Osteoblast (primary cell): Measurements from ENCODE around the gene FGF11. TPM values are rescaled to one million over a fixed set of nuclear protein-coding genes. Genes with fewer than 3 reads are reported as not detected.

ENCODE experiments used
- DNase-seq: peaks from one replicate; pipeline ENCODE4 v3.0.0; 2011; ENCODE audit warnings: low spot score, mixed read lengths; ENCODE audit not compliant: insufficient read length; ENCODE audit errors: missing footprints
- H2AFZ ChIP-seq: 2 replicates; pipeline ENCODE4 v1.6.0; 2011; ENCODE audit warnings: mild to moderate bottlenecking, low read length
- H3K27ac ChIP-seq: 2 replicates; pipeline ENCODE4 v1.5.1; 2011; ENCODE audit warnings: mild to moderate bottlenecking, low read depth, low read length, moderate library complexity
- H3K27me3 ChIP-seq: 2 replicates; pipeline ENCODE4 v1.6.0; 2012; ENCODE audit warnings: mild to moderate bottlenecking, control low read depth, inconsistent platforms, low read length, moderate library complexity; ENCODE audit not compliant: insufficient read depth
- H3K36me3 ChIP-seq: 2 replicates; pipeline ENCODE4 v1.5.1; 2011; ENCODE audit warnings: mild to moderate bottlenecking, low read length, control low read depth, moderate library complexity; ENCODE audit not compliant: insufficient read depth
- H3K4me1 ChIP-seq: 2 replicates; pipeline ENCODE4 v1.5.1; 2011; ENCODE audit warnings: mild to moderate bottlenecking, low read length, control low read depth, moderate library complexity; ENCODE audit not compliant: insufficient read depth
- H3K4me2 ChIP-seq: 2 replicates; pipeline ENCODE4 v1.6.0; 2011; ENCODE audit warnings: mild to moderate bottlenecking, low read length; ENCODE audit not compliant: insufficient read depth
- H3K4me3 ChIP-seq: fragments of 200-600 bp; sonication (generic); 3 replicates; pipeline ENCODE4 v1.5.1; 2012; ENCODE audit warnings: mild to moderate bottlenecking, low read length, inconsistent platforms; ENCODE audit not compliant: insufficient read depth
- H3K79me2 ChIP-seq: 2 replicates; pipeline ENCODE4 v1.6.0; 2012; ENCODE audit warnings: mild to moderate bottlenecking, low read length, control low read depth, inconsistent platforms; ENCODE audit not compliant: insufficient read depth
- H3K9me3 ChIP-seq: 2 replicates; pipeline ENCODE4 v1.5.1; 2011; ENCODE audit warnings: low read depth, low read length, control low read depth
- H4K20me1 ChIP-seq: 2 replicates; pipeline ENCODE4 v1.6.0; 2012; ENCODE audit warnings: mild to moderate bottlenecking, low read length, control low read depth; ENCODE audit not compliant: insufficient read depth
- CTCF ChIP-seq: IDR thresholded peaks from 2 replicates; pipeline ENCODE4 v1.5.1; 2011; ENCODE audit warnings: mild to moderate bottlenecking, low read depth, low read length, moderate library complexity; ENCODE audit errors: extremely low read depth
- total RNA-seq: library from RNA; depleted of rRNA; stranded (reverse); fragments of >200 nt; gene quantifications from 2 replicates; pipeline ENCODE4 v1.2.3, GENCODE V29; 2012

FGF11 gene
- total RNA-seq, 1 donor: 0.36 TPM

GRCh38 chr17:7417056-7417655, 22.2 kb upstream of the FGF11 start:
- TF ChIP-seq CTCF: no peak
- Histone ChIP-seq H3K4me1 (no peaks in the 10 kb centered on the region), H3K27me3 (no peaks in the 10 kb centered on the region), H3K27ac (no peak overlapping the region), H3K9me3 (no peaks in the 10 kb centered on the region), H4K20me1 (no peaks in the 10 kb centered on the region), H3K4me2 (no peak overlapping the region), H3K79me2 (no peaks in the 10 kb centered on the region), H2AFZ (no peak overlapping the region), H3K4me3 (no peak overlapping the region), H3K36me3 (peaks cover 11% of the 10 kb centered on the region)
- no peak for DNase-seq

GRCh38 chr17:7418472-7419152, 20.7 kb upstream of the FGF11 start:
- Histone ChIP-seq H2AFZ (no peak overlapping the region), H3K36me3 (peaks cover 11% of the 10 kb centered on the region), H3K4me2 (no peak overlapping the region), H3K27me3 (no peaks in the 10 kb centered on the region), H4K20me1 (no peaks in the 10 kb centered on the region), H3K79me2 (no peaks in the 10 kb centered on the region), H3K4me3 (no peak overlapping the region), H3K4me1 (no peaks in the 10 kb centered on the region), H3K27ac (no peak overlapping the region), H3K9me3 (no peaks in the 10 kb centered on the region)
- no peak for DNase-seq
- TF ChIP-seq CTCF: no peak

GRCh38 chr17:7419819-7420610, 19.3 kb upstream of the FGF11 start, which contains the start of gene SPEM1:
SPEM1 (plus strand) TSS chr17:7420324; CDS start chr17:7420385, 61 bp downstream.
- TF ChIP-seq CTCF: no peak
- no peaks in the 10 kb centered on the region for H3K79me2 ChIP-seq
- H3K4me1 ChIP-seq: no peaks in the 10 kb centered on the region
- no peak within 1 kb of the TSS for H3K4me3 ChIP-seq
- H4K20me1 ChIP-seq: no peaks in the 10 kb centered on the region
- peaks cover 7% of the 10 kb centered on the region for H3K36me3 ChIP-seq
- no peak for DNase-seq
- H3K9me3 ChIP-seq: no peaks in the 10 kb centered on the region
- H3K27ac ChIP-seq: no peak within 1 kb of the TSS
- H2AFZ ChIP-seq: no peak within 1 kb of the TSS
- H3K27me3 ChIP-seq: no peaks in the 10 kb centered on the region
- H3K4me2 ChIP-seq: no peak within 1 kb of the TSS

GRCh38 chr17:7421186-7421585, 18.1 kb upstream of the FGF11 start:
- DNase-seq: no peak
- TF ChIP-seq CTCF: no peak

More at GRCh38 chr17:7421186-7421585, 18.1 kb upstream of the FGF11 start:
- no peaks in the 10 kb centered on the region for H4K20me1 ChIP-seq
- H3K36me3 ChIP-seq: no peaks in the 10 kb centered on the region
- no peak overlapping the region for H2AFZ ChIP-seq
- no peak overlapping the region for H3K4me3 ChIP-seq
- H3K27ac ChIP-seq: no peak overlapping the region
- H3K4me2 ChIP-seq: no peak overlapping the region
- no peaks in the 10 kb centered on the region for H3K4me1 ChIP-seq
- H3K79me2 ChIP-seq: no peaks in the 10 kb centered on the region
- H3K9me3 ChIP-seq: no peaks in the 10 kb centered on the region
- no peaks in the 10 kb centered on the region for H3K27me3 ChIP-seq
